OCI-LY1 (cell line): ENCODE data around the gene GADD45B.

Source experiments
- CTCF ChIP-seq: fragments of 200-600 bp; sonication (generic), shearing (Covaris generic); IDR thresholded peaks from 2 replicates; pipeline ENCODE4 v1.5.1; 2017; ENCODE audit warnings: mild to moderate bottlenecking, antibody characterized with exemption, low read length, moderate library complexity, mixed read lengths
- EZH2 ChIP-seq: fragments of 200-600 bp; sonication (generic), shearing (Covaris generic); IDR thresholded peaks from 2 replicates; pipeline ENCODE4 v1.8.0; 2017; ENCODE audit warnings: borderline replicate concordance, mixed run types, mild to moderate bottlenecking, antibody characterized with exemption, low read length, moderate library complexity, mixed read lengths

GRCh38 chr19:2527686-2528085 is 51.8 kb downstream of the GADD45B start:
- no peak for TF ChIP-seq CTCF
- TF ChIP-seq EZH2 = no peak
